ENCODE measurements around the gene RAB31.

DNA sequence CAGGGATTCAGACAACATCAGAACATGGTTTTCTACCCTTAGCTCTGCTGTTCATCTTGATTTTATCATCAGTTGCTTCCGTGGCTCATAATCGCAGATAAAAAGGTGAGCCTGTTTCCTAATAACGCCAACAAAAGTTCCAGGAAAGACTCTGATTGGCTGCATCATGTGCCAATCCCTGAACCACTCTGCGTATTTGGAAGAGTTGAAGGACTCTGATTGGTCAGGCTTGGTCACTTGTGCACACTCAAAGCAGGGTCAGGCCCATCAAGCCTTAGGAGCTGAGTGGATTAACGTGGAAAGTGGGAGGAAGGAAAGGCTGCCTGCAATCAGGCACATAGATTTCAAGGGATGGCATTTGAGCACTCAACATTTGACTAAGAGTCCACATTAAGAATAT, 189.0 kb downstream of the RAB31 start:
- TF ChIP-seq, protein P1, sequence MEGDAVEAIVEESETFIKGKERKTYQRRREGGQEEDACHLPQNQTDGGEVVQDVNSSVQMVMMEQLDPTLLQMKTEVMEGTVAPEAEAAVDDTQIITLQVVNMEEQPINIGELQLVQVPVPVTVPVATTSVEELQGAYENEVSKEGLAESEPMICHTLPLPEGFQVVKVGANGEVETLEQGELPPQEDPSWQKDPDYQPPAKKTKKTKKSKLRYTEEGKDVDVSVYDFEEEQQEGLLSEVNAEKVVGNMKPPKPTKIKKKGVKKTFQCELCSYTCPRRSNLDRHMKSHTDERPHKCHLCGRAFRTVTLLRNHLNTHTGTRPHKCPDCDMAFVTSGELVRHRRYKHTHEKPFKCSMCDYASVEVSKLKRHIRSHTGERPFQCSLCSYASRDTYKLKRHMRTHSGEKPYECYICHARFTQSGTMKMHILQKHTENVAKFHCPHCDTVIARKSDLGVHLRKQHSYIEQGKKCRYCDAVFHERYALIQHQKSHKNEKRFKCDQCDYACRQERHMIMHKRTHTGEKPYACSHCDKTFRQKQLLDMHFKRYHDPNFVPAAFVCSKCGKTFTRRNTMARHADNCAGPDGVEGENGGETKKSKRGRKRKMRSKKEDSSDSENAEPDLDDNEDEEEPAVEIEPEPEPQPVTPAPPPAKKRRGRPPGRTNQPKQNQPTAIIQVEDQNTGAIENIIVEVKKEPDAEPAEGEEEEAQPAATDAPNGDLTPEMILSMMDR (IDR thresholded peaks at IDR 0.05): no peak
- no peak for TF ChIP-seq POLR2A (IDR thresholded peaks at IDR 0.05)

Measured in testis (tissue), 2 donors.